PC-9 (cell line): Measurements from ENCODE around the gene MCM5.

ENCODE experiments used
- CTCF ChIP-seq: fragments of 200-600 bp; sonication (generic); conservative IDR thresholded peaks from 2 replicates; pipeline ENCODE4 v1.6.1; 2017; ENCODE audit warnings: mixed run types, antibody characterized with exemption, mild to moderate bottlenecking, moderate library complexity
- EZH2 ChIP-seq: fragments of 200-600 bp; sonication (generic); IDR thresholded peaks from 2 replicates; pipeline ENCODE4 v1.8.0; 2017; ENCODE audit warnings: antibody characterized with exemption, low read depth

- no peak for TF ChIP-seq CTCF
- TF ChIP-seq EZH2 = no peak
Observed at GRCh38 chr22:35422936-35423335, 23.0 kb downstream of the MCM5 start.
